ENCODE measurements around the gene CREB3L1.

Gene CREB3L1, protein sequence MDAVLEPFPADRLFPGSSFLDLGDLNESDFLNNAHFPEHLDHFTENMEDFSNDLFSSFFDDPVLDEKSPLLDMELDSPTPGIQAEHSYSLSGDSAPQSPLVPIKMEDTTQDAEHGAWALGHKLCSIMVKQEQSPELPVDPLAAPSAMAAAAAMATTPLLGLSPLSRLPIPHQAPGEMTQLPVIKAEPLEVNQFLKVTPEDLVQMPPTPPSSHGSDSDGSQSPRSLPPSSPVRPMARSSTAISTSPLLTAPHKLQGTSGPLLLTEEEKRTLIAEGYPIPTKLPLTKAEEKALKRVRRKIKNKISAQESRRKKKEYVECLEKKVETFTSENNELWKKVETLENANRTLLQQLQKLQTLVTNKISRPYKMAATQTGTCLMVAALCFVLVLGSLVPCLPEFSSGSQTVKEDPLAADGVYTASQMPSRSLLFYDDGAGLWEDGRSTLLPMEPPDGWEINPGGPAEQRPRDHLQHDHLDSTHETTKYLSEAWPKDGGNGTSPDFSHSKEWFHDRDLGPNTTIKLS
- total RNA-seq, result 0 reads per million in 2 donors

DNA sequence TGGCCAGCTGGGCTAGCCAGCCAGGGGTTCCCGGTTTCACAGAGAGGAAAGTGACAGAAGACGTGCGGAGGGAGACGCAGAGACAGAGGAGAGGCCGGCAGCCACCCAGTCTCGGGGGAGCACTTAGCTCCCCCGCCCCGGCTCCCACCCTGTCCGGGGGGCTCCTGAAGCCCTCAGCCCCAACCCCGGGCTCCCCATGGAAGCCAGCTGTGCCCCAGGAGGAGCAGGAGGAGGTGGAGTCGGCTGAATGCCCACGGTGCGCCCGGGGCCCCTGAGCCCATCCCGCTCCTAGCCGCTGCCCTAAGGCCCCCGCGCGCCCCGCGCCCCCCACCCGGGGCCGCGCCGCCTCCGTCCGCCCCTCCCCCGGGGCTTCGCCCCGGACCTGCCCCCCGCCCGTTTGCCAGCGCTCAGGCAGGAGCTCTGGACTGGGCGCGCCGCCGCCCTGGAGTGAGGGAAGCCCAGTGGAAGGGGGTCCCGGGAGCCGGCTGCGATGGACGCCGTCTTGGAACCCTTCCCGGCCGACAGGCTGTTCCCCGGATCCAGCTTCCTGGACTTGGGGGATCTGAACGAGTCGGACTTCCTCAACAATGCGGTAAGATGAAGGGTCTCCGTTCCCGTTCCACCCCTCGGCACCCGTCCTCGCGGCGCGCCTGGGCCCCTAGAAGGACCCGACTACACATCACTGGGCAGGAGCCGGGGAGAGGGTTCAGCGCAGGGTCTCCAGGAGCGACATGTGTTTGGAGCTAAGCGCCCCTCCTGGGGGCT lies at the start of gene CREB3L1:
TSS of gene CREB3L1 (plus strand) at position 41 of the 765 bp plus-strand sequence. CDS start at position 491, 450 bp downstream.
- no peak for DNase-seq

DNA sequence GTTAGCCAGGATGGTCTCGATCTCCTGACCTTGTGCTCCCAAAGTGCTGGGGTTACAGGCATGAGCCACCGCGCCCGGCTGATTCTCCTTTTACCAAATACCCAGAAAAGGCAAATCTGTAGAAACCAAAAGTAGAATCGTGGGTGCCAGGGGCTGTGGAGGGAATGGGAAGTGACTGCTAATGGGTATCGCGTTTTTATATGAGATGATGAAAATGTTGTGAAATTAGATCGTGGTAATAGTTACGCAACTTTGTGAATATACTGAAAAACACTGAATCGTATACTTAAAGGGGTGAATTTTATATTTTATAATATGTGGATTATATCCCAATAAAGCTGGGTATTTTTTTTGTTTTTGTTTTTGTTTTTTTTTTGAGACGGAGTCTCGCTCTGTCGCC lies 48.2 kb upstream of the CREB3L1 start:
- no peak for DNase-seq

DNA sequence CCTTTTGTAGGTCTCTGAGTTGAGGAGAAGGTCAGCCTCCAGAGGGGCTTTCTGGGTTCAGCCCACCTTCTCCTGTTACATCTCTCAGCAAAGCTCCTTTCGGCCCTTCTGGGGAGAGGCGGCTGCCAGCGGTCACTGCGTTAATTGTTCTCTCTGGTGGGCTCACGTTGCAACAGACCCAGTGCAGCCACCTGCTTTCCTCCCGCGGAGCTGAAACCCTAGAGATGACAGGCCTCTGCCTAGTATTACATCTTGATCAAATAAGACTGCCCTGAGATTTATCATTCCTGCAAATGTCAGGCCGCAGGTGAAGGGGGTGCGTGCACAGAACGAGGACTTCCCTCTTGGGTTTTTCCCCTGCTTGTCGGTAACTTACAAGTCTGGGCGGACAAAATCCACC lies 43.2 kb upstream of the CREB3L1 start:
- DNase-seq, result no peak

DNA sequence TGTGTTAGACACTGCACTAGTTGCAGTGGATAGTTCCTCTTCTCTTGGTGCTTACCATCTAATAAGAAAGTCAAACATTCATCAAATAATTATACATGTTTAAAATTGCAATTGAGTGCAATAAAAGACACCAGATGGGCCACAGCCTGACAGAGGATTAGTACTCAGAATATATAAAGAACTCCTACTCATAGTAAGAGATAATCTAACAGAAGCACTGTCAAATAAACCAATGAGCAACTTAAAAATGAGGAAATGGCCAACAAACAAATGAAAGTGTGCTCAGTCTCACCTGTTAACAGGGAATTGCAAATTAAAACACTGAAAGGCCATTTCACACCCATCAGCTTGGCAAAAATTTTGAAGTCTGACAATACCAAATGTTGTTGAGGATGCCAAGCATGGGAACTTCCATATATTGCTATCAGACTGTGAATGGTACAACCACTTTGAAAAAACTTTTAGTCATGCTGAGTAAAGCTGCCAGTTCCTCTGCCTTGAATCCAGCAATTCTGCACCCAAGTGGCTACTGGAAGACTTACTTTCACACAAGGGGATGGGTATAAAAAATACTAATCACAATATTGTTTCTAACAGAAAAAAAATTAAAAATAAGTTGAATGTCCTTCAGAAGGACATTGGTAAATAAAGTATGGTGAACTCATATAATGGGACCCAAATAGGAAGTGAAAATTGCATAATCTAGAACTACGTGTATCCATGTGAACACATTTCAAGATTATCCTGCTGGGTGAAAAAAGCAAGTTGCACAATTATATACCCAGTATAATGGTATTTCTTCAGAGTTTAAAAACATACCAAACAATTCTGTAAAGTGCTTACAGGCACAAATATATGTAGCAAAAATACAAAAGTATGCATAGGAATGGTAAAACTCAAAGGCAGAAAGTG lies 41.4 kb upstream of the CREB3L1 start:
- no peak for DNase-seq

DNA sequence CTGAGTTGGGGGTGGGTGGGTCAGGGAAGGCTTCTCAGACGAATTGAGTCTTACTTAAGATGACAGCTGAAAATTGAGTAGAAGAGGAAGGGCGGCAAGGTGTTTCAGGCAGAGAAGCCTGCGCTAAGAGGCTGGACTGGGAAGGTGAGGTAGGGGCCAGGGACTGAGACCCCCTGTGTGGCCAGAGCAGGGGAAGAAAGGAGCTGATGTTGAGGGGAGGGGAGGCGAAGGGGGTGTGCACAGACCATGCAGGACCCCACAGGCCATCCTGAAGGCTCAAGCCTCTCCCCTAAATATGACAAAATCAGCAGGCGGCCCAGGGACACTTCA lies 40.6 kb upstream of the CREB3L1 start:
- no peak for DNase-seq

DNA sequence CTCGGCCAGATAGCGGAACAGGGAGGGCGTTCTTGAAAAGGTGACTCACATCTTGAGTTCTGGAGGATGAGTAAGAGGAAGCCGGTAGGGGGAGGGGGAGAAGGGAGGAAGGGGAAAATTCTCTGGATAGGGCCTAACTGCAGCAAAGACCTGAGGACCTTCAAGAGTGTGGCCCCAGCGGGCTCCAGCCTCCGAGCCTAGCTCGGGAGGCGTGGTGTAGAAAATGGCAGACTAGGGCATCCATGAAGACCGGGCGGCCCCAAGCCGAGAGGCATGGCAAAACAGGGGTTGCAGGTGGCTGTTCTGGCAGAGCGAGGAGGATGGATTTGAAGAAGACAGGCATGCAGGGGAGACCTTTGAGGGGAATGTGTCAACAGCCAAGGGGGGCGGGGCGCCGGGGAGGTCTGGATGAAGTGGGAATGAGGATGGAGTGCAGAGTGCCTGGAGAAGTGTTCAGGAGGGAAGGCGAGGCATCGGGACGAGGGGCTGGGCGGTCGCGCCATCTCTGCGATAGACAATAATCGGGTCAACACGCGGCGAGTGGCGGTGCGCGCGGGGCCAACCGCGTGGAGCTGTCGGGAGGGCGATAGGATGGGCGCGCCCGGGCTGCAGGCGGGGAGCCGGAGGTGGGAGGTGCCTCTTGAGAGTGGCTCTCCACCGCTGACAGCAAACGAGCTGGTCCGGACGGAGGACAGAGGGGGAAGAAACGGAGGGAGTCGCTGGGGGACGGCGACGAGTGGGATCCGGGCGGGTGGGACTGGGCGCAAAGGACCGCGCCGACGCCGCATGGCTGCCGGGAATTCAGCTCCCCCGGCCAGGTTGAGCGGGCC lies 40.0 kb upstream of the CREB3L1 start:
- peak in 3 of 5 experiments; percentile 22 to 48 (median 31) for DNase-seq

DNA sequence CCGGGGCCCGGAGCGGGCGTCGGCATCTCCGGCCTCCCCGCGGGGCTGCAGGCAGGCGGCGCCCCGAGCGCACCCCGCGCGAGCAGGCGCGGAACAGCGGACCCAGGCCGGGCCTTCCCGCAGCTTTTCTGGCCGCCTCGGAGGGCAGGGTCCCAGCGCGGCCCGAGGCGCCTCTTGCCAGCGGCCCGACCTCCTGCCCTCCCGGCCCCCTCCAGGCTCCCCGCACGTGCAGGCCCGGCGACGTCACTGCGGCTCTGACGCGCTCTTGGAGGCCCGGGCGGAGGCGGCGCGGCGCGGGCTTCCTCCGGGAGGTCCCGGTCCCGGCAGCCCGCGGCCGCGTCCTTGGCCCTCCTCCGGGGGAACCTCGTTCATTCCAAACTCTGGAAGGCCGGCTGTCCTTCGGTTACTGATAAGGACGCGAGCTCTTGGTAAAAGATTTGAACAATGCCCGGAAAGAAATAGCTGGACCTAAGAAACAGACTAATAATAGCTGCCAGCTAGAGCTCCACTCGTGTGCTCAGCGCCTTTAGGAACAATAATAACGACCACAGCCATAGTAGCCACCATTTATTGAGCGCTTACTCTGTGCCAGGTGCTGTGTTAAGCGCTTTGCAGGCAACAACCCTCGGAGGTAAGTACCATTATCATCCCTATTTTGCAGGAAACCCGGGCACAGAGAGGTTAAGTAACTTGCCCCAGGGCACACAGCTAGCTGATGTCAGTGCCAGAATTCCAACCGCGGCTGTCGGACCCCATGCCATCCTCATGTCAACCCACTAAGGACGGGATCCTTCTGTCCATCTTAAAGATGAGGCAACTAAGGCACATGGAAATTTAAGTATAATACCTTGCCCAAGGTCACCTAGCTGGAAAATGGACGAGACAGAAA lies 39.1 kb upstream of the CREB3L1 start:
- DNase-seq, result peak; percentile 29 to 55 (median 42)

DNA sequence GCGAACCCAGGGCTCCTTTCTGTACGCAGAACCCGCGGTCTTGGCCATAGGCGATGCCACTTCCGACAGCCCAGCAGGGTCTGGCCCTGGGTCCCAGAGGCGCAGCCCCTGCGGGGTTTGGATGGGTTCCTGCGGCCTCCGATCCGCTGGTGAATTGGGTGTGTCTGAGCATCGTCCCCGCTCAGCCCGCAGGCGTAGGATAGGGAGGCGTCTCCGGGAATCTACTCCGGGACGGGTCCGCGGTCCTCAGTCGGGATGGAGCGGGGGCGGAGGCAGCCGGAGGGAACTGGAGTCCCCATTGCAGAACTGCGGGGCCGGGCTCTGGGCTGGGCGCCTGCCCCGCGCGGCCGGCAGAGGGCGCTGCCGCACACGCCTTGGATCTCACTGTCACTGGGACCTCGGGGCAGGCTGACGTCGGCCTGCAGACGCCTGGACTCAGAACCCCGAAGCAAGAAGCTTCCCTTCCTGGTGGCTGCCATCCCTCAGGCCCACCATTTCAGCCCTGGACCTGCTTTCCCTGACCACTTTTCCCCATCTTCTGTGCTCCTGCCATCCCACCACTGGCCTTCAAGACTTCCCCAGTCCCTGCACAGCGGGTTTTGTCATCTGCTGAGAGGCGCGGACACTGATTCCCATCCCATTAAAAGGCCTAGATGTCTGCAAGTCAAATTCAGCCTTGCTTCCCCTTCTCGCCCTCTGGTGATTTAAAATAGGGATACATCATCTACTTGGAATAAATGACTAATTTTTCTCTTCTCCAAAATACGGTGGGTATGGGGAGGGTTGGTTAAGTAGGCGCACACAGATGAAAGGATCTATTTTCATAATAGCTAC lies 38.3 kb upstream of the CREB3L1 start:
- DNase-seq, result peak; percentile 62 to 77 (median 68)

DNA sequence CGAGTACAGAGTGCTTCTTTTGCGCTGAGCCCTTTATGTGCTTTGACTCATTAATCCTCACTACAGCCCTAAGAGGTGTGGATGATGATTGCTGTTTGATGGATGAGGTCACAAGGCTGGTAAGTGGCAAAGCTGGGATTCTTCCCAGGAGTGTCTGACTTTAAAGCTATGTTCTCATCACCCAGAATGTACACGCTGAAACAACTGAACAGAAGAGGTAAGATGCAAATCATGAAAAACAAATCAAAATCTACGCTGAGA lies 37.7 kb upstream of the CREB3L1 start:
- DNase-seq, result no peak

DNA sequence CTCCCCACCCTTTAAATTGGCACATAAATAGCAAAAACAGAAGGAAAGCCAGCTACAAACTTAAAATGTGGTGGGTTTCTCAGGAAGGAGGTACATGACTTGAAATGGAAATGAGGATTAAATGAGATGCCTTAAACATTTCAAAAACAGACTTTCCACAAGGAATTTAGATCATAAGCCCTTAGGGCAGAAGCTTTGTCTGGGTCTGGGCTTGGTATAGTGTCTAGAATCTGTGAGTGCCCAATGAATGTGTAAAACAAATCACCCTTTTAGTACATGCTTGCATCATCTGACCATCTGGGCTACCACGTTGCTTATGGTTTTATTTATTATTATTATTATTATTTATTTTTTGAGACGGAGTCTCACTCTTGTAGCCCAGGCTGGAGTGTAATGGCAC lies 37.1 kb upstream of the CREB3L1 start:
- DNase-seq, result no peak

DNA sequence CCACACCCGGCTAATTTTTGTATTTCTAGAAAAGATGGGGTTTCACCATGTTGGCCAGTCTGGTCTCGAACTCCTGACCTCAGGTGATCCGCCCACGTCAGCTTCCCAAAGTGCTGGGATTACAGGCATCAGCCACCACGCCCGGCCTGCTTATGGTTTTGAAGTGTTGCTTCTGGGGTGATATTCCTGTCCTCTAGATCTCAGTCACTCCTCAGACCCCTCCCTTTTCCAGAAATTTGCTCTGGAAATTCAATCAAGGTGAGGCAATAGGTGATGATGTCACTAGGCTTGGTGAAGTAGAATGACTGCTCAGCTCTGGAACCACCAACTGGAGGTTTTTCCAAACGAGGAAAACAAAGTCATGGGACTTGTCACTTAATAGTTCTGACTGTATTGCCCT lies 36.6 kb upstream of the CREB3L1 start:
- DNase-seq, result no peak

DNA sequence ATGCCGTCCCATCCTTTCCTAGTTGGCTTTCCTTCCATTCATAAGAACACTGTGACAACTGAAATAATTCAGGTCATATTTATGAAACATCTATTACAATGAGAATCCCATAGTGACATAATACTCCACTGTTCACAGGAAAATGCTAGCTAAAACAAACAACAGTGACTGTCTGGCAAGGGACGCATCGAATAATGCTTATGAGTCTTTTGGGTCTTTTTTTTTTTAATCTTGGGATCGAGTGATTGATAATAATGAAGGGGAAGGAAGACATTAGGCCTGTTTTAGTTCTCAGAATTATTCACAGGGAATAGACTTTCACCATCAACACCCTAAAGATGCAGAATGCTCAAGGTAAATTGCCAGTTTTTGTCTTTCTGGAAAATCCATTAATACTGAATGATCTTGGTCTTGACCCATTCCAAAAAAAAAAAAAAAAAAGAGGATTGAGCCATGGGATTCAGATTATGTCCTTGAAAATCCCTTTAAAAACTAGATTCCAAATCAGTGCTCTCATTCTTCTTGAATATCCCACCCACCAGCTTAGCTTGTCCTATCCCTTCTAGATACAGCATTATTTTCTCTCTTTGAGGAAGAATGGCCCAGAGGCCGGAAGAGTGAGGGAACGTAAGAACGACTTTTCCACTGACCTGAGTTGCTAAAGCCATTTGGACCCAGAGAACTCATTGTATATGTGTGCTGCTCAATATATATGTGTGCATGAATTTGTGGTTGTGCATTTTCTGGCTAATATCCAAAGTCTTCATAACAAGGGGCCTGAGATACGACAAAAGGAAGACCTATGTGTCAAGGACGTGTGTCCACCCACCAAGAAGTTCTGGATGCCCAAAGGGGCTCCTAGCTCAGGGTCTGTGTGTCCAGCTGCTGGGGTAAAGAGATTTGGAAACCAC lies 35.2 kb upstream of the CREB3L1 start:
- DNase-seq, result no peak

DNA sequence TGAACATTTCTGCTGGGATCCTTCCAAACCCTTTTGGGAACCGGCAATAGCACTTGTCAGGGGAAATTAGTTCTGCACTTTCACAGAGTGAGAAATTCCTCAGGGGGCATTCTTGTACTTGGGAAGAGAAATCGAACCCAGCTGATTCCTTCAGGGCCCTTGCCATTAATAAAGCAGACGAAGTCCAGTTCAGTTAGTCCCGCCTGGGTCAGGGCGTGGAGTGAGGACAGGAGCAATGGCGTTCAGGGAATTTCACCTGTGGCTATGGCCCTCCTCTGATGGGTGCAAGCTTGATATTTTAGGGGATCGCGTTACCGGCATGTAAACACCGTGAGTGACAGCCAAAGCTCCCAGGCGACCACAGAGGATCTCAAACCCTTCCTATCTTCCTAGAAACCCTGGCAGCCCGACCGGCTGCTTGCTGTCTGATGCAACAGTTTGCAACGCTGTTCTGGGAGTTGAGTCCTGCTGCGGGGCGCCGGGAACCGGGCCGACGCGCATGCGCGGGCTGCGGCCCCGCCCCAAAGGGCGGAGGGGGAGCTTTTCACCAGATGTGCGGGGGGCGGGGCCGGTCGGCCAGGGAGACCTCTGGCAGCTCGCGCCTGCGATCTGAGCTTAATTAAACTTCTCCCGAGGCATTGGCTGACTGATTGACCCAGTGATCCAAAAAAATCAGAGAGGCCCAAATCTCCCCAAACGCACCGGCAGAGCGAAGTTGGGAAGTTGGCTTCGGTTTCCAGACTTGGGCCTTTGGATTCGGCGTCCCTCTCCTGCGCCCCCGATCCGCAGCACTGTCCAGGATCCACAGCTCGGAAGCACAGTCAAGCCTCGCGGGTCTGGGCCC lies 34.3 kb upstream of the CREB3L1 start:
- DNase-seq, result peak; percentile 73 to 85 (median 82)

DNA sequence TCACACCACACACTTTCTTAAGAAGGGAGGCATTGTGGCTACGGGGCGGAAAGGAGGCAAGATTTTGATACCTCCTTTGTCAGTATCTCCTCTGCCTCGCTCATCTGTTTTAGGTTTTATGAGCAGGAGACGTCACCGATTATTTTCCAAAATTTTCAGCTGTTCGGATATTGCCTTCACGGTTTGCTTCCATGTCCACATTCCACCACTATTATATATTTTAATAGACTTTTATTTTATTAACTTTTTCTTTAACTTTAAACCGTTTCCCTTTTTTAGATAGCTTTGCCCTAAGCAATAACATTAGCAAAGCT lies 33.7 kb upstream of the CREB3L1 start:
- peak in 1 of 5 experiments; percentile 43 for DNase-seq

DNA sequence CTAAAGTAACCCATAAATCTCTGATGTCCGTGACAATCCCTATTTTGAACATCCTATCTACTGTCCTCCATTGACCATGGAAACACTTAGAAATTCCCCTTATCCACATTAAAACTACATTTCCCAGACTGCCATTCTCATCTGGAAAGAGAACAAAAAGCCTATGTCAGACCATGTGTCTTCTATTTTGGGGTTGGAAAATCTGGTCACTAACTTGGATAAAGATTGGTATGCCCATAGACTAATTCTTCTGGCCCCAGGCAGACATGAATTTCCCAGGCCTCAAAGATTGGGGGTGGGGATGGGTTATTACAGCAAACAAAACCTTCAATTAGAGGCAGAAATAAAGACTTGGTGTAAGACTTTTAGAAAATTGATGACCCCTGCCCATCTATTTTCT lies 30.9 kb upstream of the CREB3L1 start:
- no peak for DNase-seq

DNA sequence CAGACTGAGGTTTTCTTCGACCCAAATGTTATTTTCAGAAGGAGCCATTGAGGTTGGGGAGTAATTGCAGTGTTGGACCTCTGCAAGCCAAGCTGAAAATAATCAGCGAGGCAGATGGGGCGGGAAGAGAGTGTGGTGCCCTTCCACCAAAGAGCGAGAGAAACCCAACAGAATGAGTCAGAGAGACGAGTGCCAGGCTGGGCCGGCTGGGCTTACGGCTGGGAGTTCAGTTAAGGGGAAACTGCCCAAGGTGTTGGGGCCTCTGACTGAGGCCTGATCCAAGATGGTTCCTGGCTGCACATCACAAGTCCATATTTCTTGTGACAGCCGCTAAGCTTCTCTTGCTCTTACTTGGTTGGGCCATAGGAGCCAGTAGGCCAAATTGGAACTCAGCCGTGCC lies 30.4 kb upstream of the CREB3L1 start:
- no peak for DNase-seq

DNA sequence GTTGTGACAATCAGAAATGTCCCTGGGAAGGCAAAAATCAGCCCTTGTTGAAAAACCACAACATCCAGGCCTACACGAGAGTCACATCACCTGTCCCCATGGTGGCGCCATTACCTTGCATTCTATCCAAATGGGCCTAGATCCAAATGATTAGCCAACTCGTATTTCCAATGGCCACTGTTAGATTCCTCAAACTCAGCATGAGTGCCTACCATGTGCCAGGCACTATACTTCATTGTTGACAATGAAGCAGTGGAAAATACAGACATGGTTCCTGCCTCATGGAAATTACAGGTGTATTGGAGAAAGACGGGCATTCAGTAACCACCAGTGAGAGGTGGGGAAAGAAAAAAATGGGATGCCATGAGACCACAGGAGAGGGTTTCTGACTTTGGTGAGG lies 29.8 kb upstream of the CREB3L1 start:
- DNase-seq, result peak in 1 of 5 experiments; percentile 22
